Parathyroid adenoma (tissue), 2 donors: ENCODE data around the gene KLHL29.

Experiments used
- H2AFZ ChIP-seq: fragments of 300-600 bp; sonication (generic); one replicate; pipeline ENCODE4 v1.7.0; 2017; ENCODE audit warnings: antibody characterized with exemption, mild to moderate bottlenecking
- H3K27ac ChIP-seq: fragments of 300-600 bp; sonication (generic); one replicate; pipeline ENCODE4 v1.7.0; 2017
- H3K27me3 ChIP-seq: fragments of 300-600 bp; sonication (generic); one replicate; pipeline ENCODE4 v1.7.0; 2017; ENCODE audit warnings: low read length; ENCODE audit not compliant: control insufficient read depth, insufficient read depth
- H3K36me3 ChIP-seq: fragments of 300-600 bp; sonication (generic); one replicate; pipeline ENCODE4 v1.7.0; 2017; ENCODE audit warnings: low read length; ENCODE audit not compliant: control insufficient read depth, insufficient read depth
- H3K4me1 ChIP-seq: fragments of 300-600 bp; sonication (generic); one replicate; pipeline ENCODE4 v1.7.0; 2017; ENCODE audit warnings: control low read depth
- H3K4me2 ChIP-seq: fragments of 300-600 bp; sonication (generic); one replicate; pipeline ENCODE4 v1.7.0; 2017; ENCODE audit warnings: low read length
- H3K4me3 ChIP-seq: fragments of 300-600 bp; sonication (generic); one replicate; pipeline ENCODE4 v1.7.0; 2017; ENCODE audit warnings: low read depth, low read length
- H3K79me2 ChIP-seq: fragments of 300-600 bp; sonication (generic); one replicate; pipeline ENCODE4 v1.7.0; 2017; ENCODE audit warnings: control low read depth
- H3K9ac ChIP-seq: fragments of 300-600 bp; sonication (generic); one replicate; pipeline ENCODE4 v1.7.0; 2017; ENCODE audit warnings: mild to moderate bottlenecking
- H3K9me3 ChIP-seq: fragments of 300-600 bp; sonication (generic); one replicate; pipeline ENCODE4 v1.7.0; 2017; ENCODE audit warnings: low read length; ENCODE audit not compliant: control insufficient read depth
- TF ChIP-seq, protein P1 (sequence below): fragments of 300-600 bp; sonication (generic); IDR thresholded peaks from one replicate; pipeline ENCODE4 v1.7.0; 2017; ENCODE audit warnings: antibody characterized with exemption, mild to moderate bottlenecking
- donor health status: primary hyperparathyroidism.

The KLHL29 gene

DNA sequence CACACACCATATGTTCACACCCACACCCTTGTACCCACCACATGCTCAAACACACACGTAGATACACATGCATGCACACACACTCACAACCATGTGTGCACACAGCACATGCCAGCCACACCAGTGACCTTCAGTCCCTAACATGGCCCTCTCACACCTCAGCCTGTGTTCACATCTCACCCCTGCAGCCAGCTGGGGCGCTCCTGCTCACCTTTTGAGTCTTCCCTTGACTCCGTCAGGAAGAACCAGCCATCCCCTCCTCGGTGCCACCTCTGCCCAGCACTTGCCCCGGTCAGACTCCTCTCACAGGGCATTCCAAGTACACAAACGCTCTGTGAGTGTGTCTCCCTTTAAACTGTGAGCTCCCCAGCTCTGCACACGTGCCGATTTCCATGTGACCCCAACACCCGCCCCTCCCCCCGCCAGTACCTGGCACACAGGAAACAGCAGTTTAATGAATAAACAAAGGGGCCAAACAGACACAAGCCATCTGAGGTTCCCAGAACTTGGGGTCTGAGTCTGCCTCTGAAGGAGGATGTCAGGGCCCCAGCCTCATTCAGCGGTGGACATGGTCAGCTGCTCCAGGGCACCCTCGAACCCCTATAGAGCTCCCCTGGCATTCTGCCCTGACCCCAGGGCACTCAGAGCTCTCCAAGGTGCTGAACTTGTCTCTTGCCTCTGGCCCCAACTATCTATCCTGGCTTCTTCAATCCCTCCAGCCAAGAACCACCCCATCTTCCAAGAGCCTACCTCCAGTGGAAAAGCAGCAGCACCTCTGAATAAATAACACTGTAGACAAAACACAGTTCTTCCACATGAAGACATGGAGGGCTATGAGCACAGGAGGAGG, 289.1 kb downstream of the KLHL29 start:
- H3K9ac ChIP-seq = no peak overlapping the region
- no peaks in the 10 kb centered on the region for H3K27me3 ChIP-seq
- no peak overlapping the region for H3K4me2 ChIP-seq
- no peaks in the 10 kb centered on the region for H3K79me2 ChIP-seq
- H3K9me3 ChIP-seq = no peaks in the 10 kb centered on the region
- peaks cover 24% of the 10 kb centered on the region for H3K4me1 ChIP-seq
- no peak overlapping the region for H3K4me3 ChIP-seq
- no peak overlapping the region for H3K27ac ChIP-seq
- no peaks in the 10 kb centered on the region for H3K36me3 ChIP-seq
- TF ChIP-seq, protein P1, sequence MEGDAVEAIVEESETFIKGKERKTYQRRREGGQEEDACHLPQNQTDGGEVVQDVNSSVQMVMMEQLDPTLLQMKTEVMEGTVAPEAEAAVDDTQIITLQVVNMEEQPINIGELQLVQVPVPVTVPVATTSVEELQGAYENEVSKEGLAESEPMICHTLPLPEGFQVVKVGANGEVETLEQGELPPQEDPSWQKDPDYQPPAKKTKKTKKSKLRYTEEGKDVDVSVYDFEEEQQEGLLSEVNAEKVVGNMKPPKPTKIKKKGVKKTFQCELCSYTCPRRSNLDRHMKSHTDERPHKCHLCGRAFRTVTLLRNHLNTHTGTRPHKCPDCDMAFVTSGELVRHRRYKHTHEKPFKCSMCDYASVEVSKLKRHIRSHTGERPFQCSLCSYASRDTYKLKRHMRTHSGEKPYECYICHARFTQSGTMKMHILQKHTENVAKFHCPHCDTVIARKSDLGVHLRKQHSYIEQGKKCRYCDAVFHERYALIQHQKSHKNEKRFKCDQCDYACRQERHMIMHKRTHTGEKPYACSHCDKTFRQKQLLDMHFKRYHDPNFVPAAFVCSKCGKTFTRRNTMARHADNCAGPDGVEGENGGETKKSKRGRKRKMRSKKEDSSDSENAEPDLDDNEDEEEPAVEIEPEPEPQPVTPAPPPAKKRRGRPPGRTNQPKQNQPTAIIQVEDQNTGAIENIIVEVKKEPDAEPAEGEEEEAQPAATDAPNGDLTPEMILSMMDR = no peak
- H2AFZ ChIP-seq = no peak overlapping the region

DNA sequence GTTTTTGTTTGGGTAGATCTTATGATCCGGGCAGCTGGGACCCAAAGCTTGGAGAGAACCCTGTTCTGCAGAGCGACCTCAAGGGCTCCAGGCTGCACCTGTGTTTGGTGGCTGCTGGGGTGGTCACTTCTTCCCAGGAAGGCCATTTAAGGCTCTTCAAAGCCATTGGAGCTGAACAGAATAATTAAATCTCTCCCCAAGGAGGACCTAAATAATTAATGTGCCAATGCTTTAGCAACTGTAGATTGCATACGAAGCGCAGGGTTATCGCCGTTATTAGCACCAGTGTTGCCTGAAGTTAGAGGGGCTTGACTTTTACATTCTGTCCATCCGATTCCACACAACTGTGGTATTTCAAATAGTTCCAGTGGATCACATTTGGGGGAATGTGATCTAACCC, 290.5 kb downstream of the KLHL29 start:
- H3K4me1 ChIP-seq = peaks cover 9% of the 10 kb centered on the region
- TF ChIP-seq, protein P1 = no peak
- no peak overlapping the region for H2AFZ ChIP-seq
- H3K4me3 ChIP-seq = no peak overlapping the region
- H3K9ac ChIP-seq = no peak overlapping the region
- H3K79me2 ChIP-seq = no peaks in the 10 kb centered on the region
- no peaks in the 10 kb centered on the region for H3K36me3 ChIP-seq
- no peak overlapping the region for H3K27ac ChIP-seq
- H3K4me2 ChIP-seq = no peak overlapping the region
- H3K27me3 ChIP-seq = no peaks in the 10 kb centered on the region
- H3K9me3 ChIP-seq = no peaks in the 10 kb centered on the region

DNA sequence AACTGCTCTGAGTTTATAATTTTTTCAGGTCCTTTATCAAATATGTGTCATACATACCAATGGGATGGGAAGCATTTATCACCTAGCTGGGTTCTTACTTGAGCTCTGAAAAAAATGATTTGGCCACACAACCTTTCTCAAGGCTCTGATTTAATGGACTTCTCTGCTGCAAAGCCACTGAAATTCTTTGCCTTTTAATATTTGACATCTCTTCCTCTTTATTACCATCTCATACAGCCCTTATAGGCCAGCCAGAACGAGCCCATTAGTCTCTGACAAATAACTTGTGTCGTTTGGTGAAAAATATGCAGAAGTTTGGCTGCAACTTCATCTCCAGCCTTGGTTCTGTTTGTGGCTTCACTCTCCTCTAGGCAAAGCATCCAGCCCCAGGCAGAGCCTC, 292.9 kb downstream of the KLHL29 start:
- no peaks in the 10 kb centered on the region for H3K27me3 ChIP-seq
- no peak overlapping the region for H3K4me2 ChIP-seq
- H3K4me1 ChIP-seq = no peaks in the 10 kb centered on the region
- no peak overlapping the region for H3K4me3 ChIP-seq
- H2AFZ ChIP-seq = no peak overlapping the region
- H3K27ac ChIP-seq = no peak overlapping the region
- H3K79me2 ChIP-seq = no peaks in the 10 kb centered on the region
- TF ChIP-seq, protein P1 = no peak
- no peaks in the 10 kb centered on the region for H3K9me3 ChIP-seq
- no peaks in the 10 kb centered on the region for H3K36me3 ChIP-seq
- no peak overlapping the region for H3K9ac ChIP-seq

DNA sequence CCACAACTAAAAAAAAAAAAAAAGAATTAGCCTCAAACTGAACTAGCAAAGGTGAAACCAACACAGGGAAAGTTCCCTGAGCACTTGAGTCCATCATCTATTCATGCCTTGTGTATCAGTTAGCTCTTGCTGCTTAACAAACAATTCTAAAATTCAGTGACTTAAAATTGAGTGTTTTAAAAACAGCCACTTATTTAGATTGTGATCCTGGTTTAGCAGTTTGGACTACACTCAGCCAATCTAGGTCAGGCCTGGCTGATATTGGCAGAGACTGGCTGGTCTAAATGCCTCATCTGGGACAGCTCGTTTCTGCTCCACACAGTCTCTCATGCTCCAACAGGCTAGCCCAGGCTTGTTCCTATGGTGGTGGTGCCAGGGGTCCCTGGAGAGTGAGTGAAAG, 294.1 kb downstream of the KLHL29 start:
- Histone ChIP-seq H3K4me3 (no peak overlapping the region), H3K4me1 (peaks cover 6% of the 10 kb centered on the region), H3K27me3 (no peaks in the 10 kb centered on the region), H3K9ac (no peak overlapping the region), H3K4me2 (no peak overlapping the region), H3K36me3 (no peaks in the 10 kb centered on the region), H3K79me2 (no peaks in the 10 kb centered on the region), H3K27ac (no peak overlapping the region), H2AFZ (no peak overlapping the region), H3K9me3 (no peaks in the 10 kb centered on the region)
- TF ChIP-seq, protein P1 = no peak

DNA sequence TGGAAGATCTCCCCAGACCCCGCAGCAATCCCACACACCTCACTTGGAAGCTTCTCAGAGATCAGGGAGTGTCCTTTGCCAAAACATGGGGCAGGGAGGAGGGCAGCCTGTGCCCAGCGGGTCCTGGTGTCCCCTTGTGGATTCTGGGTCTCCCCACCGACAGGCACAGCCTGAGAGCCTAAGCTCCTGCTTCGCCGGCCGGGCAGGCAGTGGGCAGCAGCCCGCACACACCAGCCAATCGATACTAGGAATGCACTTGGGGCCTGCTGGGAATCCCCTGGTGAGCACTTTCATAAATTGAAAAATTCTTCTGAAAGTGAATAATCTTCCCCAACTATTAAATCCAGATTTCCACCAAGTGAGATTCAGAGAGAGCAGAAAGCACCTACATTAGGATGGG, 296.0 kb downstream of the KLHL29 start:
- Histone ChIP-seq H3K4me1 (peaks cover 15% of the 10 kb centered on the region), H3K79me2 (no peaks in the 10 kb centered on the region), H2AFZ (no peak overlapping the region), H3K27ac (no peak overlapping the region), H3K4me3 (no peak overlapping the region), H3K9ac (no peak overlapping the region), H3K9me3 (no peaks in the 10 kb centered on the region), H3K36me3 (no peaks in the 10 kb centered on the region), H3K27me3 (no peaks in the 10 kb centered on the region), H3K4me2 (no peak overlapping the region)
- TF ChIP-seq, protein P1 = no peak
